GM18499 (cell line): ENCODE measurements around the gene CANT1.

ENCODE experiments used
- ATAC-seq: cut with Tn5 transposase; IDR thresholded peaks from one replicate; pipeline ENCODE4 v1.9.1; 2021; ENCODE audit warnings: moderate number of reproducible peaks; ENCODE audit not compliant: insufficient read depth, unreplicated experiment

CANT1 gene

DNA sequence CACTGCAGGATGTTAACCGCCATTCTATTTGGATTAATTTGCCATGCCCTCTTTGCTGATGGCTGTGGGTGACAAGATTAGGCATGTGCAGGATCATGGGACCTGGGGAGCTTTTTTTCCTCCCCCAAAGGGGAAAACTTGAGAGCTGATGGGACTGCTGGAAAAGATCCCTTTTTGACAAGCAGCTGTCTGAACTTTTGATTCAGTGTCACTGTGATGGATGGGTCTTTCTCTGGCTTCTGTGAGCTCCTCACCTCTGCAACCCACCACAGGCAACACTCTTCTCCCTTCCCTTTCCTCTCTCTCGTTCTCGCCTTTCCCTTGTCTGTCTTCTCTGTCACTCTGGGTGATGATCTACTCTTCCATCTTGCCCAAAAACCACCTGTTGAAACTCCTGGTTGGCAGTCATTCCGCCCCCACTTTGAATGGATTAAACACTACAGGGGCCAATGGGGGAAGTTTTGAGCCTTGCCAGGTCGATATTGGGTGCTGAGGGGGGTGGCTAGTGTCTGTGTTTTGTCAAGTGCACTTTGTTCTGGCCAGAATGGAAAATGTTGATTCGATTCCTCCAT is 3.1 kb upstream of the CANT1 start:
- no peak for ATAC-seq

DNA sequence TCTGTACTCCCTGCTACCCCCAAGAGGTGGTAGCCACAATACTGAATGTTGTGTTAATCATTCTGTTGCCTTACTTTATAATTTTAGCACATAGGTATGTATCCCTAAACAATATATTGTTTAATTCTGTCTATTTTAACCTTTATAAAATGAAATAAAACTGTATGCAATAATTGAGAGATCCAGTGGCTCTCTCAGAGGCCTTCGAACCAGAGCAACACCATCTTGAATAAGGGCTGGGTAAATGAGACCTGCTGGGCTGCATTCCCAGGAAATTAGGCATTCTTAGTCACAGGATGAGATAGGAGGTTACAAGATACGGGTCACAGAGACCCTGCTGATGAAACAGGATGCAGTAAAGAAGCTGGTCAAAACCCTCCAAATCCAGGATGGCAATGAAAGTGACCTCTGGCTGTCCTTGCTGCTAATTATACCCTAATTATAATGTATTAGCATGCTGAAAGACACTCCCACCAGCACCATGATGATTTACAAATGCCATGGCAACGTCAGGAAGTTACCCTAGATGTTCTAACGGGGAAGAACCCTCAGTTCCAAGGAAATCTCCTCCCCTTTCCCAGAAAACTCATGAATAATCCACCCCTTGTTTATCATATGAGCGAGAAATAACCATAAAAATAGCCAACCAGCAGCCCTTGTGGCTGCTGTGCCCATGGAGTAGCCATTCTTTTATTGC is 2.0 kb upstream of the CANT1 start:
- no peak for ATAC-seq

DNA sequence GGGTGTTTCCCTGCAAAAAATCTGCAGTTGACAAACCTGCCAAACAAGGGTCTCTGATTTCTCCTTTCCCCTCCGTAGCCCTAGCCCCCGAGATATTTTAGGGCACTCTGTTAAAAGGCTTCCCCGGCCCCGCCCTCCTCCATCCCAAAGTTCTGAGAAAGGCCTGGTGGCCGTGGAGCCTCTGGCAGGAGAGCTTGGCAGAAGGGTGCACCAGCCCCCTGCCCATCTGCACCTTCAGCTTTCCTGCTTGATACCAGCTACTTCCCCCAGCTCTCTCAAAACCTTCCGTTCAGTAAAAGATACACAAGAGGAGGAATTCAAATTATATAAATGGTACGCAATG is 711 bp upstream of the CANT1 start:
- ATAC-seq = no peak

DNA sequence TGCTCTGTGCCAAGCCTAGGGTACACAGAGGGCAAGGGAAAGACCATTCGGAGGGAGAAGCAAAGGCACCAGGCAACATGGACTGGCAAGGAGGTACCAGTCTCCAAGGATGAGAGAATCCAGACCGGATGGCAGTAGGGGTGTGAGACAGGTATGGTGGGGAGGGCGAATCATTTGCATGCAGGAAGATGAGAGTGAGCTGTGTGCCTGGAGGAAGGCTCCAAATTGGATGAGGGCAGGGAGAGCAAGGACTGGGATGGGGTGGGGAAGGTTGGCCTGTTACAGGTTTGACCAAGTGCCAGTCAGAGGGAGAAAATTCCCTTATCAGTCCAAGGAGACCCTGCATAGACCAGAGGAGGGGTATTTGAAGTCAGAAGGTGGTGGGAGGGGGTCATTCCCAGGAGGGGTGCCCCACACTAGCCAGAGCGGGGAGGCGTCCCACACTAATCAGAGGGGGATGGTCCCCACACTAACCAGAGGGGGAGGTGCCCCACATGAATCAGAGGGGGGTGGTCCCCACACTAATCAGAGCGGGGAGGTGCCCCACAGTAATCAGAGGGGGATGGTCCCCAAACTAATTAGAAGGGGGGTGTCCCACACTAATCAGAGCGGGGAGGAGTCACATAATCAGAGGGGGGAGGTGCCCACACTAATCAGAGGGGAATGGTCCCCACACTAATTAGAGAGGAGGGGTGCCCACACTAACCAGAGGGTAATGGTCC is 737 bp downstream of the CANT1 start:
- ATAC-seq = no peak

DNA sequence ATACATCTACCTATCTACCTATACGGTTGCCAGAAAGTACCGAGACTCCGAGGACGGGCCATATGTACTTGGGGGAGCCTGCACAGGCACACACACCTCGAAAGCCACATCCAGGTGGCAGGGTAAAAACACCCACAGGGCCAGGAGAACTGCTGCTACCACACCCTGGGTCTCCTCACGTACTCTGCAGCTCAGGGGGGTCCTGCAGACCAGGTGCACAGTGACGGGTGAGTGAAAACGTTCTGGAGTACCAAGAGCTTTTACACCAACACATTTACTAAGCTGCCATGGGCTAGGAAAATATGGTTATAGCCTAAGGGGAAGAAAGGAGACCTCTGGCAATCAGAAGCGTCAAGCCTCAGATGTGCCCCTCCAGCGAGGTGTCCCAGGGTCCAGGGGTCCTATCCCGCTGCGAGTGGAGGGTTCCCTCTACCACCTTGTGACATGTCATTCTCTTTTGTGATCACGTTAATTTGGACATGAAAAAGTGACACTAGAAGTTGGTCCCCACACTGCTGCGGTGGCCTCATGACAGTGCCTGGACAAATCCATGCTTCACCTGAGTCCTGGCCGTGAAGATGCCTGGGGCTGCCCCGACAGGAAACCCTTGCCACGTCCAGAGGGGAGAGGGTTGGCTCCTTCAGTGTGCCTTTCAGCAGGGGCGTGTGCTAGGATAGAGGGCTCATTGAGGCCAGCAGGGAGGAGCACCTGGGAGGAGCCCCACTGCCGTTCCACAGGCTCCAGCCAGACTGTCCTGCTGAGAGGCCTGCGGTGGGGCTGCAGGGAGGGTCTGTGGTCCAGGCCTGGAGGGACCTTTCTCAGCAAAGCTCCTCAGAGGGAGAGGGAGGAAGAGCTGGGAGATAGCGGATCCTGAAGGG is 1.8 kb downstream of the CANT1 start:
- no peak for ATAC-seq

DNA sequence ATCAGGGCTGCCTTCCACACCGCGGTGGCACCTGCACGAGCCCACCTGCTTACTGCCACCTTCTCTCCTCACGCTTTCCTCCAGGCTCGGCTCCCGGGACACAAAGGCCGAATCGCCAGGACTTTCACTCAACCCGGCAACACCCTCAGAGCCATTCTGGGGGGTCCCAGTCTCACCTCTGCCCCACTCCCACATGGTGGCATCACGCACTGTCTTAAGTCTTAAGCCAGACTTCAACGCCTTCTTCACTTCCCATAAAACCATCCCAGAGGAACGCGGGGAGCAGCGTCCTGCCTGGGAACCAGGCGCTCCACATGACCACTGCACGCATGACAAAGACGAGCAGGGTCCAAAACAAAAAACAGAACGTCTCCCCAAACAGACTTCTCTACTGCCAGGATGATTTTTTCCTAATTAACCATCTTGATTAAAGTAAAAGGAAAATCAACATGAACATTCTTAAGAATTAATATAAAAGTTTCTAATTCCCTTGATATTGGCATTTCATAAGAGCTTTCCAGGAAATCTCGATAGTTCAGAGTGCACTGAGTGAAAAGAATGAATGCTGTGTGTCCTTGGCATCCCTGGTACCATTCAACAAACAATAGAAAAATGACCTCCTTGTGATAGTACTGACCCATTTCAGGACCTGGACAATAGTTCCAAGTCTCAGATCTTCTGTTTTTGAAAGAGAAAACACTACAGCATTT is 2.6 kb downstream of the CANT1 start:
- no peak for ATAC-seq

DNA sequence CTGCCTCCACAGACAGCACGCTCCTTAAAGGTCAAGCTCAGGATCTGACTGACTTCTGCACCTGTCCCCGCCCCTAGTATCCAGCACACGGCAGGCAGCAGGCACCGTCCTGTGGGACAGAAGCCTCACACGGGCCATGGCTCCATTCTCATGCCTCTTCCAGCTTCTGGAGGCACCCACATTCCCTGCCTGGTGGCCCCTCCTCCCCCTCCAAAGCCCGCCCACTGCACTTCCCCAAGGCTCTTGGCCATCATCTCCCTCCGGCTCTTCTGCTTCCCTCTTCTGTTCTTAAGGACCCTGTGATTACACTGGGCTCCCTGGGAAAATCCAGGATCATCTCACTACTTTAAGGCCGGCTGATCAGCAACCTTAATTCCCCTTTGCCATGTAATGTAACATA is 3.5 kb downstream of the CANT1 start:
- no peak for ATAC-seq

DNA sequence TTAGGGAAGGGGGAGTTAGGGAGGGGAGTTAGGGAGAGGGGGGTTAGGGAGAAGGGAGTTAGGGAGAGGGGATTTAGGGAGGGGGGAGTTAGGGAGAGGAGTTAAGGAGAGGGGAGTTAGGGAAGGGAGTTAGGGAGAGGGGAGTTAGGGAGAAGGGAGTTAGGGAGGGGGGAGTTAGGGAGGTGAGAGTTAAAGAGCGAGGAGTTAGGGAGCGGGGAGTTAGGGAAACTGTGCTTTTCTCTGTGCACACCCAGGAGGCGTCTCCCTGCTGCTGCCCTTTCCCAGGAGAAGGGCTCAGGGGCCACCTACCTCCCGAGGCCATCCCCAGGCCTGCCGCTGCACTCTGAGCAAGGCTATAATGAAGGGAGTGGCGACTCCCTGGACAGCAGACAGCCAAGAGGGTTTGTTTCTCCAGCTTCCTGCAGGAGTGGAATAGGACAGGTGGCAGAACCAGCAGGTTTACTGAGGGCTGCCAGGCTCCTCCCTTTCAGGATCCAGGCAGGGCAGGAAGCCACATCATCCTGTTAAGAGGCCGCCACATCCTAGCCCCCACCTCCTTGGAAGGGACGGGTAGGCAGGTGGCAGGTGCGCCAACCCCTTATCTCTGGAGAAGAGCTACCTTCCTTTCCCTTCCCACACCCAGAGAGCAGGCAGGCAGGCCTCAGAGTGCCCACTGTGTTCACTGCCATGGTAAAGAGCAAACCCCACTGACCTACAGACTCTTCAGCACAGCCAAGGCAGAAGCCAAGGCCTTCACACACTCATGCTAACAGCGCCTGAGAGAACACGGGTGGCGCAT is 4.3 kb downstream of the CANT1 start:
- ATAC-seq = no peak

DNA sequence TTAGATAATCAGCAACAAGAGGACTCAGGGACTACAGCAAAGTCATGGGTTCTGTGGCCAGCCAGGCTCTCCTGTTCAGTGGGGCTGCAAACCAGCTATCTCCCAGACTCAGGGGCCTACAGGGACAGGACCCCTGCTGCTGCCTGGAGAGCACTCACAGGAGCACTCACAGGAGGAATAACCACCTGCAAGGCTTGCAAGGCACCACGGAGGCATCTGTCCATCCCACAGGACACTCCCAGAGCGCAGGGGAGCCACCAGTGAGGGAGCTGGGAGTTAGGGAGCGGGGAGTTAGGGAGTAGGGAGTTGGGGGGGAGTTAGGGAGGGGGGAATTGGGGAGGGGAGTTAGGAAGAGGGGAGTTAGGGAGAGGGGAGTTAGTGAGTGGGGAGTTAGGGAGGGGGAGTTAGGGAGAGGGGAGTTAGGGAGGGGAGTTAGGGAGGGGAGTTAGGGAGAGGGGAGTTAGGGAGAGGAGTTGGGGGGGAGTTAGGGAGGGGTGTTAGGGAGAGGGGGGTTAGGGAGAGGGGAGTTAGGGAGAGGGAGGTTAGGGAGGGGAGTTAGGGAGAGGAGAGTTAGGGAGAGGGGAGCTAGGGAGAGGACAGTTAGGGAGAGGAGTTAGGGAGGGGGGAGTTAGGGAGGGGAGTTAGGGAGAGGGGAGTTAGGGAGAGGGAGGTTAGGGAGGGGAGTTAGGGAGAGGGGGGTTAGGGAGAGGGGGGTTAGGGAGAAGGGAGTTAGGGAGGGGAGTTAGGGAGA is 5.7 kb downstream of the CANT1 start:
- ATAC-seq = no peak

DNA sequence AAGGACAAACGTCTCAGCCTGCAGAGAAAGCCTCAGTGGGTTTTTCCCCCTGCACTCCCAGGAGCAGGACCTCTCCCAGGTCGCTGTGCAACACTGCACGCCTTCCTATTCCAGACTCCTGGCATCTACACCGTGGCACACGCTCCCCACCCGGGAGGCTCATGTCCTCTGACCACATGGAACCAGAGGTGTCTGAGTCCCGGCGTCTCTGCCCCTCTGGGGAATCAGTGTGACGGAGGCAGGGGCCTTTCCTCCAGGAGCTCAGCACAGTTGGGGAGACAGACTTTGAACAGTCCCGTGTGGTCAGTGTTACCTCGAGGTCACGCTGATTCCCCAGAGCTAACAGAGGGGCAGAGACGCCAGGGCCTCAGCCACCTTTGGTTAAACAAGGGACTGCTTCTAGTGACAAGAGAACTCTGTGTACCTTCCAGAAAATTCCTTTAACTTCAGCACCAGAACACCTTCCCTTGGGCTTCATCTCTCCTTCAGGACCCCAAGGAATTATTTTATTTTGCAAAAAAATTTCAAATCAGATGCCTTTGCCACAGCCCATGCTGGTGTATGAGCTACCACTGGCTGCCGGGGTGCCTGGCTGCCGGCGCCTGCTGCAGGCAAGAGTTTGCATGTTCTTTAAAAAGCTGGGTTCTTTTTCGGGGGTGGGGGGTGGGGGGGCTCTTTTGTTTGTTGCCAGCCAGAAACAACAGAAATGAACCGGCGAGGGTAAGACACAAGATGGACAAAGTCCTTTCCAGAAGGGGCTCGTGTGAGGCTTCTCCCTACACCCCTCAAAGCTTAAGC is 6.6 kb downstream of the CANT1 start:
- ATAC-seq = no peak

DNA sequence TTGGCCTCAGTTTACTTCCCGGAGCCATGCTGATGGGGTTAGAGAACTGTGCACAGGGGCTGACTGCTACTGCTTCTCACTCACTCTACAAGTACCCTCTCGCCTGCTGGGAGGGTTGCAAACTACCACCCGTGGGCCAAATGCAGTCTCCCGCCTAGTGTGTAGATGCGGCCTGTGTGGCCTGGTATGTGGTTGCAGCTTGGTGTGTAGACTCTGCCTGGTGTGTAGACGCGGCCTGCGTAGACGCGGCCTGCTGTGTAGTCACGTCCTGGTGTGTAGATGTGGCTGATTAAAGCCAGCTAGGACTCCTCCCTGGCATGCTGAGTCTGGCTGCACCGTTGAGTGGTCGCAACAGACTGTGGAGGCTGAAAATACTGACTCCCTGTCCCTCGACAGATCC is 7.3 kb downstream of the CANT1 start:
- no peak for ATAC-seq

DNA sequence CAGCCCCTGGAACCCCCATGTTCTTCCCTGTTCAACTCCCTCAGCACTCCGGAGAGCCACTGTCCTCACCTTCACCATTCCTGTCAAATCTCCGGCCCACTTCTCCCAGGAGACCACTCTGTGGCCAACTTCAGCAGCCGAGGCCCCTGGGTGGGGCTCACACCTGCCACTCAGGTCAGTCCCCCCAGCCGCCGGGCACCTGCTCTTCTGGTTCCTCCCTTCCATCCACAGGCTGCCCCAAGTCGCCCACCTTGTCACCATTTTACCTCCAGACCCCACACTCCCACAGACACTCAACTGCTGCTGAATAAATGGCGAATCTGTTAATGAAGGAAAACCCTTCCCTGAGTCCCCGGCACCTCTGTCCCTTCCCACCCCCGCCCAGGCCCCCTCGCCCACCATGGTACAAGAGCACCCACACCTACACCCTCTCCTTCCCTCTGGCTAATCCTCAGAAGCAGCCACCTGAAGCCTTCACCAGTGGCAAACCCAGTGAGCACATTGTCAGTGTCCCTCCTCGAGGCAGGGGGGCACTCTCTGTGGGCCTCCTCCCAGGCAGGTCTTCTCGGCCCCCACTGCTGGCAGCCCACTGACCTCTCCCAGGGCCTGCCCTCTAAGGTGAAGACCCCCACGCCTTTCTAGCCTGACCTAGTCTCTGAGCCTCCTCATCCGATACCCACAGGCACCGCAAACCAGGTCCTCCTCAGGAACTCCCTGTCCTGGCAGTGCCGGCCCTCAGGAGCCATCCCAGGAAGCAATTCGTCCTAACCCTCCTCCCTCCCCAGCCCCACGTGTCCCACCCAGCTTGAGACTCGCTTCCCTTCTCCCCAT is 8.2 kb downstream of the CANT1 start:
- ATAC-seq = no peak

DNA sequence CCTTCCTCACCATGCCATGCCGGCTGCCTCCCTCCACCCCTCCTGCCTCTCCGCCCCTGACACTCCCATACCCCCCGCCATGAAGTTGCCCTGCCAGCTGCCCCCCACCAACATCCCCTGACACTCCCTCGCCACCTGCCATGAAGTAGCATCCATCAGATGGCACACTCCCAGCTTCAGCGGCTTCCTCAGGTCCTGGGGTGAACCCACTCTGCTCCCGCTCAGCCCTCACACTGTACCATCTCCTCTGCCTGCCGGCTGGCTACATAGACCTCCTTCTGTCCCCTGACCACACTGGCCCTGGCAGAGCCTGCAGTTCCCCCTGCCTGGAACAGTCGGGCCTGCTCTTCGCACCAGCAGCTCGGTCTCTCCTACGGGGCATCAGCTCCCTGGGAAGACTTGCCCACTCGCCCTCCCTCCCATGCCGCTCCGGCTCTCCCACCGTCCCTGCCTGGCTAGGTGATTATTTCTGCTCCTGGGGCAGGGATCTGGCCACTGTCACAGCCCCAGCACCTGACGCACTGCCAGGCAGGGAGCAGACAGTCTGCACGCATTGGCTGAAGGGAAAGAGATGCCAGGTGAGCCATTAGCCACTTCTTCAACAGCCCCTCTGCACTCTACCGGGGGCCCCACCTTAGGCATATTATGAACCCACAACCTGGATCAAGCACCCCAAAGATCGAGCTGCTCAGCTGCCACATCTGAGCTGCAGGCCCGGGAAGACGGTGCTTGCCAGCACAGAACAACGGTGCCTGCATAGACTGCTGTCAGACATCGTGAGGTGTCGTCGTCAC is 9.0 kb downstream of the CANT1 start:
- ATAC-seq = no peak

DNA sequence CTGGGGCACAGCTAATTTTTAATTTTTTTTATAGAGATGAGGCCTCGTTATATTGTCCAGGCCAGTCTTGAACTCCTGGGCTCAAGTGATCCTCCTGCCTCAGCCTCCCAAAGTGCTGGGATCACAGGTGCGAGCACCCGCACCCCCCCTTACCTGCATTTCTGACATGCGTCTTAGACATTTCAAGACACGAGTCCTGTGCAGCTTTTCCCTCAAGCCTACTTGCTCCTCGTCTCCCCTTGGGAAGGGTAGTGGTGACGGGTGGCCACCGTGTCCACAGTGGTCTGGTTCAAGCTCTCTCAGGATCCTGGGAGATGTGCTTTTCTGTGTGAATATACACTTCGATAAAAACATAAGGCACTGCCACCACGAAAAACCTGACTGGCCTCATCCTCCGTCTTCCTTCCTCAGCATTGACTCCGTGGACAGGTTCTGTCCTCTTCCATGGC is 9.6 kb downstream of the CANT1 start:
- no peak for ATAC-seq

DNA sequence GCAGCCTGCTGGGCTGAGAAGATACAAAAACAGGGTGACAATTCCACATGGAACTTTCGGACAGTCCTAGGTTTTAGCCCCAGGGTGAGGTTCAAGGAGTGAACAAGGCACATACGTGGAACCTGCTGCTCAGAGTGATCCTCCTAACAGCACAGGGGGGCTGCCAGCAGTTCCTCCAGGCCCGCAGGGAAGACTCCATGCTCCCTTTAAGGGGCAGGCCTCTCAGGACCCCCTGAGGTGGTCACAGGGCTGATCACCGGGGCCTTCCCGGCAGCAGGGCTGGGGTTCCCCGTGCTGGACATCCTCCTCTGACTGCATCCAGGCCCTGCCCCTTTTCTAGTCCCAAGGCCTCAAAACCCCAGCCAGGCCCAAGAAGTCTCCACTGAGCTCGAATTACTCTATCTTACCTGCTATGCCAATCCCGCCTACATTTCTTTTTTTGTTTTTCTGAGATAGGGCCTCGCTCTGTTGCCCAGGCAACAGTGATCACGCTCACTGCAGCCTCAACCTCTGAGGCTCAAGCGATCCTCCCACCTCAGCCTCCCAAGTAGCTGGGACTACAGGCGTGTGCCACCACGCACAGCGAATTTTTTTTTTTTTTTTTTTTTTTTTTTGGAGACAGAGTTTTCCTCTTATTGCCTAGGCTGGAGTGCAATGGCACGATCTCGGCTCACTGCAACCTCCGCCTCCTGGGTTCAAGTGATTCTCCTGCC is 10.4 kb downstream of the CANT1 start:
- no peak for ATAC-seq
